Head of caudate nucleus (tissue), 42 donors: Measurements from ENCODE around the gene FAM227B.
A peak's percentile ranks its signal among the peaks of the same experiment; 100 is the strongest.

Source experiments
- DNase-seq, 42 donors: peaks; one replicate each; pipeline versions ENCODE4 v3.0.0 to v3.0.0-alpha.2; 2020 to 2021; ENCODE audit warnings: mixed read lengths in 7 of 42
- intact Hi-C: fragments of 100-400 bp; cut with DNase I; formaldehyde crosslinking; loops from one replicate; pipeline ENCODE4 v1.15.0; 2022

Gene FAM227B

DNA sequence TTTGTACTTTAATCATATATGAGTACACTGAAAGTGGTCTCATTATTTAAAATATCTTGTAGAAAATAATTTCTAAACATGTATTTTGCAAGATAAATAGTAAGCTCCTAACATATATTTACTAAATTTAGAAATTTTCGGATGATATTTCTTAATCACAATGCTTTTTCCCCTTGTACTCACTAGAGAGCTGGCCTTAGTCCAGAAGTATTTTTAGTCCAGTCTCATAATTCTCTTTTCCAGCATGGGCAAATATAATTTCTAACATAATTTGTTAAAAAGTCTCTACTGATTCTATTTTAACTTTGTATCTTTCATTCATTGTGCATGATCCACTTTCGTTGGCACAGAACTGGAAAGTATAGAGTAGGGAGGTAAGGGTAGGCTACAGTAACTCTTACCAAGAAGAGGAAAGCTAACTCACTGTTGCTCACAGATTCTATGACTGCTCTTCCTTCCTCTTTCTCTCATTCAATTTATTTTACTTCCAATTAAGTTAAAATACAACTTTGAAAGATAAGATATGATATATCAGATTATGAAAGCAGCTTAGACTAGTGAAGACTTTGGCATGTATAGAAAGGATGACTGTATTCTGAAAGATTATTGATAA, 158.3 kb downstream of the FAM227B start:
- no peak for DNase-seq
- intact Hi-C loops, result no loop called here

DNA sequence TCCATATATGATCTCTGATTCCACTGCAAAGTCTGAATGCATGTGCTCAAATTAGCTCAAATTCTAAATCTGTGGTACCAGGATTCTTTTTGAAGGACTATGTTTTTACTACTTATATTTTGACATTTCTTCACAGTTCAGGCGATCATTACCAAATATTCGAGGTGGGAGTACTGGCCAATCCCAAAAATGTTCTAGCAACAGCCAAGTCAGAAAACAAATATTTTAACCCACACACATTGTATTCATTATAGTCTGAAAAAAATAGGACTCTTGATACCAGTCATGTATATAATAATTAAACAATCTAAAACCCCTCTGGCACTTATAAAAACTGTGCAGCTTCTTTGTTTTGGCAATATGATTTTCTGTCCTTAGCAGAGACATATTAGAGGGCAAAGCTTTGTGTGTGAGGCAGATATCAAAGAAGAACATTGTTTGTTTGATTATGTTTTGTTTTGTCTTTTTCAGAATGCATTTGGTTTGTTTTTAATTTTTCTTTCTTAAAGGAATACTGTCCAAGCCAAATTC, 160.1 kb downstream of the FAM227B start:
- intact Hi-C loops, result no loop called here
- no peak for DNase-seq

DNA sequence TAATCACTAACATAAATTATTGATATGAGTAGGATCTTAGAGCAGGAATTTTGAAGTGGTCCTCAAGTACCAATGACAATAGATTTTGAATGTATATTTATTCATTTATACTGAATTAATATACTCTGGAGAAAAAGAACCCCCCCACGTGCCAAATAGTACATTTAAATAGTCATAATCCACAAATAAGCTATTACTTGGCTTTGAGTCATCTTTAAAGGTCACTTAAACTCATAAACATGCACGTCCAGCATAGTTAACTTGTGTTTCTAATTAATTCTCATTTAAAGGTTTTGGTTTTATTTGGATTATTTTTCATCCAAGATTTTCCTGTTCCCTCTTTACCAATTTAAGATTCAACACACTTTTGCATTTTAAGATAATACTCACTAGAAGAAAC, 162.5 kb downstream of the FAM227B start:
- intact Hi-C loops, result no loop called here
- no peak for DNase-seq

DNA sequence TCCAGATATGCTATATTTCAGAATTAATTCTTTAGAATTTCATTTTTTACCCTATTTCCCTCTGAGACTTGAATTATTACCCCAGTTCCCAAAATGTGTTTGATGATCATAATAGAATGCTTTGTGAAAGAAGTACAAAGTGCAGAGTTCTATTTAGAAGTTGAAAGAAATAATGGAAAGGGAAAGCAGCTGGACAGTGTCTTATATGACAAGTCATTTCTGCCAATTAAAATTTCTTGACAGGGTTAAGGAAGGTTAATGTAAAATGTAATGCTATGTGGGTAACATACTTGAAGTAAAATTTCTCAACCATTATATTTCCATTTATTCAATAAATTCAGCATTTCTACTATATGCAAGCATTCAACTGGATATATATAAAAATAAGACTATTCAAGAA, 164.5 kb downstream of the FAM227B start:
- intact Hi-C loops, result no loop called here
- no peak for DNase-seq

DNA sequence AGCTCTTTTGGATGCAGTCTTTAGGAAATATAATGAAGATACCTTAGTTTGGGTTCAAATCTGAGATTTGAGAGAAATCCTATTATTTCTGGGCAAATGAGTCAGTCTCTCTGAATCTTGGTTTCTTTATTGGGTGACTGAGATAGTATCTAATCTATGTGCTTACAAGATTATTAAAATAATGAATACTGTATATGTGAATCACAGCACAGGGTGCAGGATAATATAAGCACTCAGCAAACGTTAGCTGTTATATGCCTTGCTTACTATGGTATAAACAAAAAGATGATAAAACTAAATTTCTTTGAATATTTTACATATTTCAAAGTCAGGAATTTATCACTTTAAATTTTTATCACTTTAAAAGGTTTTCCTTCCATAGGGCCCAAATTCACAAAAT, 168.0 kb downstream of the FAM227B start:
- intact Hi-C loops, result no loop called here

DNA sequence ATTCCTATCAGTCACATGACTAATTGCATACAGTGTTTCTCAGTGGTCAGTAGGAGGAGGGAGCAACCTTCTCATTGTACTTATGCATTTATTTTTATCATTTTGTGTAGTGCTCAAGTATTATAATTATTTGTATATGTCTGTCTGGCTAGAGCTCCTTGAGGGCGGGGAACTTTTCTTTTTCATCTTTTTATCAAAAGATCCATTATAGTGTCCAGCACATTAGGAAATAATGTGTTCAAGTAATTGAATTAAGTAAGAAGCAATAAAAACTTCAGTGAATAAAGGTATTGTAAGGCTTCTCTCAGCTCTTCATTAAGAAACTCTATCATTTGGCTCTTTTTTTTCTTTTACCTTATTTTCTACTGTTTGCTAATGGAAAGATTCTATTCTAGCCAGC, 178.8 kb downstream of the FAM227B start:
- intact Hi-C loops, result no loop called here
- no peak for DNase-seq

More for the DNA sequence above, 168.0 kb downstream of the FAM227B start:
- DNase-seq, result no peak

DNA sequence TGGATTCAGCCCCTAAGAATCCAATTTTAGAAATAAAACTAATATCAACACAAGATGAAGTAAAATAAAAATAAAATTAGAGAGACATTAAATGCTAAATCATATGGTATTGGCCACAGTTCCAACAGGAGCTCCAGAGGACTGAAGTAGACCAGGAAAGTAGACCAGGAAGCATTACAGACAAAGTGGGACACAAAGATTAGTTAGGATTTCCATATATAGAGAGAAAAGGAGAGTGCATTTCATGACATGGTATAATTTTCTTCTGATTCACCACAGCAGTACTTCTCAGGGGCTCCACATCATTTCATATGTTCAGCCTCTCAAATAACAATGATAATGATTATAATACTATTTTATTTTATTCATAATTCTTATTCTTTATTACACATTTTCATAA, 179.3 kb downstream of the FAM227B start:
- DNase-seq, result no peak
- intact Hi-C loops, result no loop called here

DNA sequence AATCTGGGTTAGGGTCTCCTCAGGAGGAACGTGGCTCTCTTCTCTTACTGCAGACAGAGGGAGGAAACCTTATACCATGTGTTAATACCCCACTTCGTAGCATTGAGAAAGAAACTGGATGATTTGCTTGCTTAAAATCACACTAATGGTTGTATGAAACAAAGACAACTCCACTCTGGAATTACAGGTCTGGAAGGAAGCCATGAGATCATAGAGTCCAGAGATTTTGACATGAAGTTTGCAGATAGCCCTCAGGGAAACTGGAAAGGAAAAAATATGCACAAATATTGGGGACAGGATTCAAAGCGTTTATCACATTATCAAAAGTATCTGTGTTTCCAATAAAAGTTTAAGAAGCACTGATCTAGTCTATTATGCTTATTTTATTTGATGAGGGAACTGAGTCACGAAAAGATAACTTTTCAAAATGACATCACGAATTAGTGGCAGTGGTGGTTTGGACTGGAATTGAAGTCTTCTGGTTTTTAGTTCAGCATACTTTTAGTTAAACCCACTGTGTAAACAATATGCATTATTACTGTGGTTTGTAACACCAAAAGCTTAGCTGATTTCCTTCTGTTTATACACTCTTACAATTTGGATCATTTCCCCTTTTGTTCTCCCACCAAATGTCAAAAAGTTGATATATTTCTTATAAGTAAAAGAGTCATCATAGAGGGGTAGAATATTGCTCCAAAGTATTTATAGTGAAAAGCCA, 180.8 kb downstream of the FAM227B start:
- no peak for DNase-seq
- intact Hi-C loops, result no loop called here

DNA sequence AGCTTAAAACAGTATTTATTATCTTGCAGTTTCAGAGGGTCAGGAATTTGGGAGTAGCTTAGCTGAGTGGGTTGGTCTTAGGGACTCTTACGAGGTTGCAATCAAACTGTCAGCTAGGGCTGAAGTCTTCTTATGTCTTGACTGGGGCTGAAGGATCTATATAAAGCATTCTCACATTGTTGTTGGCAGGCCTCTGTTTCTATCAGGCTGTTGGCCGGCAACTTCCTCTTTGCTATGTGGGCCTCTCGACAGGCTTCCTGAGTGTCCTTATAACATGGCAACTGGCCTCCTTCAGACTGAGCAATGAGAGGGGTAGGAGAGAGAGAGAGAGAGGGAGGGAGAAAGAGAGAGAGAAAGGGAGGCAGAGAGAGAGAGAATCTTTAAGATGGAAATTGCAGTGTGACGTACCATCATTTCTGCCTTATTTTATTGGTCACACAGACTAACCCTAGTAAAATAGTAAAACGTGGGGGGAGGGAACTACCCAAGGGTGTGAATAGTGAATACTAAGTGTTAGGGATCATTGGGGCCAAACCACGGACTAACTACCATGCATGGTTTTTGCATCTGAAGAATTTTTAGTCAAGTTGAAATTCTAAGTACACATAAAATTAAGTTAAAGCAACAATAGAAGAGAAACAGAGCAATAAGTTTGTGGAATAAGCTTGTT, 181.5 kb downstream of the FAM227B start:
- intact Hi-C loops, result no loop called here

DNA sequence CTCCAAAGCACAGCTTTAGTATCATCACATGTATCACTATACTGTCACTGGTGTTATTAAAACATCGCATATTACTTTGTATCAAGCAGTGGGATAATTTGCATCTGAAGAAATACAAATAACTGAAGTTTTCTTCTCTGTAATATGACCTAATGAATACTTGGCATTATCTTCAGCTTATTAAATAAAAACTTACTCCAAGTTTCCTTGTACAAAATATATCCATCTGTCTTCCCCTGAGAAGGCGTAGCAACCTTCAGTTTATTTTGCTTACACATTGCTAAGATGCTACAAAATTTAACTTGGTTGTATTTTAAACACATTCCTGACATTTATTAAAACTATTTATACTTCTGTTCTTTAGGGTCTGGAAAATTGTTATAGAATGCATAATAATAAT, 183.9 kb downstream of the FAM227B start:
- DNase-seq, result no peak
- intact Hi-C loops, result no loop called here

More for the DNA sequence above, 181.5 kb downstream of the FAM227B start:
- peak in 23 of 42 donors; percentile 2 to 44 (median 12) for DNase-seq

DNA sequence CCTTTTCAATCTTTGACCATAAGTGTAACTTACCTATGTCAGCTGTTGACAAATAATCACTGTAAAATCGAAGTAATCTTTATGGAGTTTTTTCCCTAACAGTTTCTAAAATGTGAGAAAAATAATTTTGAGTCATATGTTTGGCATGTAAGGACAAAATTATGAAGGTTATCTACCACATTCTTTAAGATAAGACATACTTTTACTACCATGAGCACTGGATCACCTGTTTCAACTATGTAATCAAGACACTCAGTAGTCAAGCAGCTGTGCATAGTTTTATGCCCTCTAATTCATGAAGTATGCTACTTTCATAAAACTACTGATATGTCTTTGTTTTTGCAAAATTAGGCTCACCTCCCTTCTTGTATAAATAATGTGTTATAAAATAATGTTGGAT, 185.4 kb downstream of the FAM227B start:
- no peak for DNase-seq

DNA sequence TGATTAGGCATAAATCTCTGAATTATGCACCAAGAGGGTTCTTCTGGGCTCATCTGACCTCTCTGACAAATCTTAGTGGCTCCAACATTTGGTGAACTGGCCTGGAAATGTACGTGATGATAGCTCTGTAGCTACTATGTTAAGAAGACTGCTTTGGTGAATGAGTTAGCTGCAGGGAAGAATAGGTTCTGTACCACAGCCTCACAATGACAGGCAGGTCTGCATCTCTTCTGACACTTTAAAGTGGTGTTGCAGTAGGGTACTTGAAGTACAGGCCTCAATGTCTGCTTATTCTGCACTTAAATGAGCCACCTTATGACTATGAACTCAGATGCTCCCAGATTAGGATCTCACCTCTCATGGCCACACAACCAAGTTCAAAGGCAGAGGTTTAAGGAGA, 190.6 kb downstream of the FAM227B start:
- intact Hi-C loops, result no loop called here

More for the DNA sequence above, 185.4 kb downstream of the FAM227B start:
- intact Hi-C loops, result no loop called here

DNA sequence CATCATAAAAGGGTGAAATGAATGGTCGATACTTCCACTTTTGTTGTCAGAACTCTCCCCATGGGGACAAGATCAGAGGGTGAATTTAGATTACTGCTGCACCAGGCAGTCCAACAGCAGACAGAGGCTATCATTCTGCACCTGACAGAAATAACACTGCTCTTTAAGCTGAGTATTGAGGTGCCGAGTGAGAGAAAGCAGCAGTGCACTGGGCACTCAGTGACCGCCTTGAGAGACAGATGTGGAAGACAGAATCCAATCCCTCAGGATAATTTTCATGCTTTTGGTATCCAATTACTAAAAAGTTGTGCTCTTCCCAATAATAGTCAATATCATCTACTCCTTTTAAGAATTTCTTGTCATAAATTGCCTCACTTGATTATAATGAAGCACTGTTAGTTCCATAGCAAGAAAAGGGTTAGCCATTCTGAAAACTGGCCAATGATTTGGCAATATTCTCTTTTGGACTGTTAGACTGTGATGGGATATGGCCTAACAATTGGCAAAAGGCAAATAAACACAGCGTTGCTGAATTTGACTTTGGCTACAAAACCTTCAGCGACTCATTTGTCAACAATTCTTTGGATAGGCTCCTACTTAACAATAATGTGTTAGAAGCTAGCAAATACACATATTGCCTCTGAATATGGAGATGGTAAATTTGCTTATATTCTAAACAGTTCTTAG, 192.1 kb downstream of the FAM227B start:
- DNase-seq, result no peak
- intact Hi-C loops, result loop anchor here (10.0 kb wide), 1 partner anchor 194 kb away; no protein-coding TSS in a partner anchor

More for the DNA sequence above, 190.6 kb downstream of the FAM227B start:
- DNase-seq, result no peak

DNA sequence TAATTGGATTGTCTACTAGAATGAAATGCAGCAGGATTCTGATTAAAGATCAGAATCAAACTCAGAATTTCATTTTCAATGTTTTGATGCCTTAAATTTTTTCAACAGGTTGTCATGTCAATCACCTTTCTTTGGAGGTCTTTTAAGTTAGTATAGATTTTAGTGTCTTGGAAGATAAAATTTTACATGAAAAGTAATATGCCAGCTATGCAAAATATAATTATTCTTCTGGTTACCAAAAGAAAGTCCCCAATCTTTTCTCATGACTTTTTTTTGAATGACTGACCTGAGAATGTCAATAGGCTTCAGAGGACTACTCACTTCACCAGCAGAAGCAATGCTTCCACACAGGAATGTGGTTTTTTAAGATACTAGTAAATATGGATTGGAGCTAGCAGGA, 193.2 kb downstream of the FAM227B start:
- intact Hi-C loops, result loop anchor here (10.0 kb wide), 1 partner anchor 193 kb away; no protein-coding TSS in a partner anchor
- no peak for DNase-seq

DNA sequence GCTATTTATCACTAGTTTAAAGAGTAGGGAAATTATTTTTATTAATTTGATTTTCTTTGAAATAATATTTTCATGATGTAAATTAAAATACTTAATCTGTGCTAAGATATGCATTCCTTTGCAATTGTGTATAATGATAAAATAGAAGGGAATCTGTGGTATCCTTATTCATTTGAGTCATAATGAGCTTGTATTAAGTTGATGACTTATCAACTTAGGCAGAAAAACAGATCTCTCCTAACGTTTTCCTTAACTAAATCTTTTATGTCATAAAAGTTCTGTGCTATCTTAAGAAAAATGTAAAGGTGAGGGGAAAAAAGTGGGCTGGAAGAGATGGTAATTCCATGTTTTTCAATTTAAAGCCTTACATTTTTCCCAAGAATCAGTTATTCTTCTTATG, 195.7 kb downstream of the FAM227B start:
- intact Hi-C loops, result loop anchor here (10.0 kb wide), 1 partner anchor 190 kb away; no protein-coding TSS in a partner anchor
- no peak for DNase-seq

DNA sequence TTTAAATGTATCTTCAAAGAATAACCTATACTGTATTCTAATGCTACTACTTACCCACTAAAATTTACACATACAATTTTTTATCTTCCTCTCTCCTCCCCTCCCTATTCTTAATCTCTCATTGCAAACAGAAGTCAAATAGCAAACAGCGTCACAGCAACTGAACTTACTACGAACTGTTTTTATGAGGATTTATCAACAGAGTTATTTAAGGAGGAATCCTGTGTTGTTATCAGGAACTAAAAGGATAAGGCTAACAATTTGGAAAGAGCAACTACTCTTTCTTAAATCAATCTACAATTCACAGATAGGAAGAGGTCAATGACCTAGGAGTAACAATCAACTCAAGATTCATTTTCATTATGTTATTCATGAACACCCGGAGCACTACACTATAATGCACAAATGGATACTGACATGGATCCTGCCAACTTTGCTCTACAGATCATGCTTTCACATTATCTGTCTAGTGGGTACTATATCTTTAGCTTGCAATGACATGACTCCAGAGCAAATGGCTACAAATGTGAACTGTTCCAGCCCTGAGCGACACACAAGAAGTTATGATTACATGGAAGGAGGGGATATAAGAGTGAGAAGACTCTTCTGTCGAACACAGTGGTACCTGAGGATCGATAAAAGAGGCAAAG, 196.6 kb downstream of the FAM227B start:
- DNase-seq, result no peak
- intact Hi-C loops, result loop anchor here (10.0 kb wide), 1 partner anchor 189 kb away; no protein-coding TSS in a partner anchor

DNA sequence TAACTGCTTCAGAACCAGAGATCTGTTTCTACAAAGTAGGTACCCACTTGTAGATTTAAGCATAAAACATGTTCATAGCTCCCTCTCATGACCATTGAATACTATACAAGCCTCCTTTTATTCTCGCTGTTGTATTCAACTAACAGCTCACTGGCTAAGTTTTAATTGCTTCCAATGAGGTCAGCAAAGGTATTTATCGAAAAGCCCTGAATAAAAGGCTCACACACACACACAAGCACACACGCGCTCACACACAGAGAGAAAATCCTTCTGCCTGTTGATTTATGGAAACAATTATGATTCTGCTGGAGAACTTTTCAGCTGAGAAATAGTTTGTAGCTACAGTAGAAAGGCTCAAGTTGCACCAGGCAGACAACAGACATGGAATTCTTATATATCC, 197.6 kb downstream of the FAM227B start, which contains the start of gene FGF7:
FGF7 (plus strand) TSS at position 222 of the 400 bp plus-strand sequence. CDS start 1,056 bp downstream, outside the sequence.
- DNase-seq, result no peak
- intact Hi-C loops, result loop anchor here (10.0 kb wide), 1 partner anchor 188 kb away; no protein-coding TSS in a partner anchor

DNA sequence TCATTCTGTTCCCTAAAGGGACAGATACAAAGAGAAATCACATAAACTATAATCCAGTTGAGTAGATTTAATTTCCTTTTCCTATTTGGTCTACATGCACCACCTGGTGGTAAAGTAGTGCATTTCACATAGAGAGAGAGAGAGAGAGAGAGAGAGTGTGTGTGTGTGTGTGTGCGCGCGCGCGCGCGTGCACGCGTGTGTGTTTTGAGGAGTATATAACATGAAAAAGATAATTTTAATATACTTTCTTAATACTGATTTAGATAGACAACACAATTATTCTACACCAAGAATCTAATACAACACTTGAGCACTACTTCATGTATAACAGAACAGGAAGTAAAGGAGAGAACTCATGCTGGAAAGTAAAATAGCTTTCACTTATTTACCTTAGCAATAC, 198.6 kb downstream of the FAM227B start:
- intact Hi-C loops, result loop anchor here (10.0 kb wide), 1 partner anchor 187 kb away; no protein-coding TSS in a partner anchor
- DNase-seq, result peak in 30 of 42 donors; percentile 3 to 60 (median 24)
